Bronchial epithelial cell (primary cell): ENCODE measurements around the gene SORCS2. TPM values are rescaled to one million over a fixed set of nuclear protein-coding genes. Genes with fewer than 3 reads are reported as not detected.

ENCODE experiments used
- DNase-seq: peaks from one replicate; pipeline ENCODE4 v3.0.0-alpha.2; 2010; ENCODE audit warnings: low read depth
- FAIRE-seq: peaks from 2 replicates; lab custom pipeline; 2011; peaks lifted over from hg19 to GRCh38; lab: Jason Lieb, UNC
- H3K27me3 ChIP-seq: 2 replicates; pipeline ENCODE4 v1.5.1; 2011; ENCODE audit warnings: low read length; ENCODE audit not compliant: control insufficient read depth, insufficient read depth
- H3K36me3 ChIP-seq: 2 replicates; pipeline ENCODE4 v1.5.1; 2011; ENCODE audit warnings: low read length; ENCODE audit not compliant: control insufficient read depth, insufficient read depth
- H3K4me3 ChIP-seq: 2 replicates; pipeline ENCODE4 v1.5.1; 2011; ENCODE audit warnings: mild to moderate bottlenecking, low read depth, low read length, control low read depth
- total RNA-seq: library from RNA; depleted of rRNA; stranded (reverse); fragments of >200 nt; gene quantifications from 2 replicates; pipeline ENCODE4 v1.2.1, GENCODE V29; 2014
- TF ChIP-seq, protein P1 (sequence below): IDR thresholded peaks from 2 replicates; pipeline ENCODE4 v1.5.1; 2011; ENCODE audit warnings: mild to moderate bottlenecking, moderate library complexity, low read length, control low read depth, inconsistent platforms; ENCODE audit not compliant: insufficient read depth, severe bottlenecking

SORCS2 gene
- total RNA-seq, 1 donor from 2014 or later = under 0.01 TPM

DNA sequence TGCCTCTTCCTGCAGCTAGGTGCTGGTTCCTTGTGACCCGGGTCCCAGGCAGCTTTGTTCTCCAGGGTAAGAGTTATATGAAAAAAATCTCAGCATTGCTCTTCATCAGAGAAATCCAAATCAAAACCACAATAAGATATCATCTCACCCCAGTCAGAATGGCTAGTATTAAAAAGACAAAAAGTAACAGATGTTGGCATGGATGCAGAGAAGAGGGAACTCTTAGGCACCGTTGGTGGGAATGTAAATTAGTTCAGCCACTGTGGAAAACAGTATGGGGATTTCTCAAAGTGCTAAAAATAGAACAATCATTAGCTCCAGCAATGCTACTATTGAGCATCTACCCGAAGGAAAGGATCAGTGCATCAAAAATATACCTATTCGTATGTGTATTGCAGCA is 61.5 kb downstream of the SORCS2 start:
- no peaks in the 10 kb centered on the region for H3K36me3 ChIP-seq
- DNase-seq (no peak), FAIRE-seq (no peak)
- H3K27me3 ChIP-seq = no peaks in the 10 kb centered on the region
- H3K4me3 ChIP-seq = no peak overlapping the region
- TF ChIP-seq, protein P1, sequence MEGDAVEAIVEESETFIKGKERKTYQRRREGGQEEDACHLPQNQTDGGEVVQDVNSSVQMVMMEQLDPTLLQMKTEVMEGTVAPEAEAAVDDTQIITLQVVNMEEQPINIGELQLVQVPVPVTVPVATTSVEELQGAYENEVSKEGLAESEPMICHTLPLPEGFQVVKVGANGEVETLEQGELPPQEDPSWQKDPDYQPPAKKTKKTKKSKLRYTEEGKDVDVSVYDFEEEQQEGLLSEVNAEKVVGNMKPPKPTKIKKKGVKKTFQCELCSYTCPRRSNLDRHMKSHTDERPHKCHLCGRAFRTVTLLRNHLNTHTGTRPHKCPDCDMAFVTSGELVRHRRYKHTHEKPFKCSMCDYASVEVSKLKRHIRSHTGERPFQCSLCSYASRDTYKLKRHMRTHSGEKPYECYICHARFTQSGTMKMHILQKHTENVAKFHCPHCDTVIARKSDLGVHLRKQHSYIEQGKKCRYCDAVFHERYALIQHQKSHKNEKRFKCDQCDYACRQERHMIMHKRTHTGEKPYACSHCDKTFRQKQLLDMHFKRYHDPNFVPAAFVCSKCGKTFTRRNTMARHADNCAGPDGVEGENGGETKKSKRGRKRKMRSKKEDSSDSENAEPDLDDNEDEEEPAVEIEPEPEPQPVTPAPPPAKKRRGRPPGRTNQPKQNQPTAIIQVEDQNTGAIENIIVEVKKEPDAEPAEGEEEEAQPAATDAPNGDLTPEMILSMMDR = no peak

DNA sequence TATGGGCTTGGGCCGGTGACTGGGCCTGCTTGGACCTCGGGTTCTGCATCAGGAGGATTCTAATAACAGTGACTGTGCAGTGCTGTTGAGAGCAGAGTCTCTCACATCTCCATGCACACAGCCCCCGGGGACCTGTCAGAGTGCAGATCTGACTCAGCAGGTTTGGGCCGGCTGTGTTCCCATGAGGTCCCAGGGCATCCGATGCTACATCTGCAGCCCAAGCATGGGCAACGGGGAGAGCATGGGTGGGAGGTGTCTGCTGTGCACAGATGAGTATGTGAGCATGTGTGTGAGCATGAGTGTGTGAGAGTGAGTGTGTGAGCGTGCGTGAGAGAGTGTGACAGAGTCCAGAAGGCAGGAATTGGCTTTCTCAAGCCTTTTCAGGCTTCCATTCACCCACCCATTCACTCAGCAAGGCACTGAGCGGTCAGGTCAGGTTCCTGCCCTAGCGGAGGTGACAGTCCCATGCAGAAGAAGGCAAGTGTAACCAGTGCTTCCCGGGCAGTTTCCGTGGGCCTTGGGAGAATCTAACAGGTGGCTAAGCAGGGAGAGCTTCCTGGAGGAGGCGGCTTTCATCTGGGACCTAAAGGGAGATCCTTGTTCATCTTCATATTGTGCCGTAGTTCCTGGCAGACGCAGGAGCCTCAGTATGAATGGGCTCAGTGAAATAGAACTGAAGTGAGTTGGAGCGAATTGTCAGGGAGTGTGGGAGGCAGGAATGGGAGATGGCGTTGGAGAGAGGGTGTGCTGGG is 62.6 kb downstream of the SORCS2 start:
- Histone ChIP-seq H3K27me3 (no peaks in the 10 kb centered on the region), H3K36me3 (no peaks in the 10 kb centered on the region), H3K4me3 (no peak overlapping the region)
- FAIRE-seq (no peak), DNase-seq (no peak)
- TF ChIP-seq, protein P1 = no peak

DNA sequence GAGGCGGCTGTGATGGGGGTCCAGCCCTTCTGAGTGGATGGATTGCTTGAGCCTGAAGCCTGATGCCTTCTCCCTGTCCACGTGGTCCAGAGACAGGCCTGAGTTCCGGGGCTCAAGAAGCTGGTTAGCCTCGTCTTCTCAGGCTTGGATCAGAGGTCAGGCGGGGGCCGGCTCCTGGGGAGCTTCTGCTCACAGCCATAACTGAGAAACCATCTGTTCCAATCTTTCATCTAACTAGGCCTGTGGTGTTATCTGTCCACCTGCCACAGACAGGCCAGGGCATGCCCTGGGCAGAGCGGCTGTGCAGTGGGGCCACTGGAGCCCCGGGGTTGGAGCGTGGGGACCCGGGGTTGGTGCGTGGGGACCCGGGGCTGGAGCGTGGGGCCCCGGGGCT is 63.1 kb downstream of the SORCS2 start:
- no peak for FAIRE-seq
- no peak overlapping the region for H3K4me3 ChIP-seq
- TF ChIP-seq, protein P1 = no peak

DNA sequence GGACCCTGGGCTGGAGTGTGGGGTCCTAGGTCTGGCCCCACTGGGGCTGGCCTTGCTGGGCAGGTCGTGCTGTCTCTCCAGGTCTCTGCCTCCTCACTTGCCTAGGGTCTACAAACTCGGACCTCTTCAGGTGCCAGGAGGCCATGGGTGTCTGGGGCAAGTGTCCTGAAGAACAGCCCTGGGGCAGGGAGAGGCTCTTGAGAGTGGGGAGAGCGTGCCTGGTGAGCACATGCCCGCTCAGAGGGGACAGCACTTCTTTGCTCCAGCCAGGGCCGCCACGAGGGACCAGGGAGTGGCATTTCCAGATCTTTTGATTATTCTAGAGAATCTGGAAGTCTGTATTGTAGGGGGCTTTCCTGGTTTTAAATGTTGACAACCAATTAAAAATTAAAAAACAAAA is 63.7 kb downstream of the SORCS2 start:
- TF ChIP-seq, protein P1 = no peak
- FAIRE-seq (no peak), DNase-seq (no peak)
- H3K36me3 ChIP-seq = no peaks in the 10 kb centered on the region
- no peaks in the 10 kb centered on the region for H3K27me3 ChIP-seq
- H3K4me3 ChIP-seq = no peak overlapping the region

More for the DNA sequence above, 63.1 kb downstream of the SORCS2 start:
- no peaks in the 10 kb centered on the region for H3K36me3 ChIP-seq
- H3K27me3 ChIP-seq = no peaks in the 10 kb centered on the region
- DNase-seq = no peak

DNA sequence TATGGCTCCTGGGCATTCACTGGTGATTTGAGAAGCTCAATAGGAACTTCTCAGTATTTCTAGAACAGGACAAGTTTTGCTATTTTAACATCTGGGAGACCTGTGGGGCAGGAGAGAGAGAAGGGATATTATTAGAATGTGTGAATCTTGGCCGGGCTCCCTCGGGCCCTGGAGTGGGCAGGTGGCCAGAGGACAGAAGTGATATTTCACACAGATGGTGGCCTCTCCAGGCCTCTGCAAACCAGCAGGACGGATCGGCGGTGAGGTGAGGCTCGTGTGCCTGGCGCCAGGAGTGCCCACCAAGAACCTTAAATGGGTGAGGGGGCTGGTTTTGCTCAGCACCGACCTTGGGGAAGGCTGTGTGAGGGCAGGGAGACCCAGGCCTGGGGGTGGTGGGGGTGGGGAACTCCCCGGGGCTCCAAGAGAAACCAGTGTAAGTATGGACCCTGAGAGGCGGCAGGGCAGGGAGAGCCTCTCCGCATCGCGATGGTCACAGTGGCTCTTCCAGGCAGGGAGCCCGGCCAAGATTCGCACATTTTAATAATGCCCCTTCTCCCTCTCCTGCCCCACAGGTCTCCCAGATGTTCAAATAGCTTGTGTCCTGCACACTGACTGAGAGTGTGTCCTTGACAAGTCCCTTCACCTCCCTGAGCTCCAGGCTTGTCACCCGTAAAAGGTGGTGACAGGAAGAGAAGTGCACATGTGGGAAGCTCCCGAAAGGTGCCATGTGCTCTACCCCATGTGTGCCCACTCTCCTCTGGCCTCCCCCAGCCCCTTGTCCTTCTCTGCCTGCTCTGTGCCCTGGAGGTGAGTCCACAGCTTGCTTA is 64.9 kb downstream of the SORCS2 start:
- TF ChIP-seq, protein P1 = no peak
- no peak overlapping the region for H3K4me3 ChIP-seq
- no peak for FAIRE-seq
- DNase-seq = no peak
- H3K36me3 ChIP-seq = no peaks in the 10 kb centered on the region
- no peaks in the 10 kb centered on the region for H3K27me3 ChIP-seq
